ENCODE measurements around the gene SPATA2.
"Not testable (repeated sequence)": the region's sequence is repeated elsewhere in the genome, so short reads cannot be mapped to it uniquely, and the experiment has no call there.

SPATA2 gene

GRCh38 chr20:49882171-49882970 lies 33.0 kb downstream of the SPATA2 start:
- DNase-seq: peak; percentile 43

GRCh38 chr20:49880724-49881445 lies 34.4 kb downstream of the SPATA2 start:
- DNase-seq: peak; percentile 12

DNA sequence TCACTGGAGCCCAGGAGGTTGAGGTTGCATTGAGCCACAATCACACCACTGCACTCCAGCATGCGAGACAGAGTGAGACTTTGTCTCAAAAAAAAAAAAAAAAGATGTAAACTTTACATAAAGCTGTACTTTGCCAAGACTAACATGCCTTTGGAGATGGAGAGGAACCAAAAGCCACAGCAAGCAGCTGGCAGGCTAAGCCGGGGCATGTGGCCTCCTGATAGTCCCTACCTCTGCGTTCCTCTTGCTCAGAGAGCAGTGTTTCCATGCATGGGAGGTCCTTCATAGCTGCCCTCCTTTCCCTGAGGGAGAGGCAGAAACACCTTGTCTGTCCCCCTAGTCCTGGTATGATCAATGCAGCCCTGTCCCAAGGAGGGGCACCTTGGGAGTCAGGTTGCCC lies 35.2 kb downstream of the SPATA2 start:
- DNase-seq: peak; percentile 10

- DNase-seq: peak; percentile 7
Observed at GRCh38 chr20:49878977-49879376, 36.4 kb downstream of the SPATA2 start.

GRCh38 chr20:49877386-49877921 lies 37.9 kb downstream of the SPATA2 start:
- DNase-seq: no peak

- DNase-seq: no peak
Observed at GRCh38 chr20:49874696-49875095, 40.6 kb downstream of the SPATA2 start.

DNA sequence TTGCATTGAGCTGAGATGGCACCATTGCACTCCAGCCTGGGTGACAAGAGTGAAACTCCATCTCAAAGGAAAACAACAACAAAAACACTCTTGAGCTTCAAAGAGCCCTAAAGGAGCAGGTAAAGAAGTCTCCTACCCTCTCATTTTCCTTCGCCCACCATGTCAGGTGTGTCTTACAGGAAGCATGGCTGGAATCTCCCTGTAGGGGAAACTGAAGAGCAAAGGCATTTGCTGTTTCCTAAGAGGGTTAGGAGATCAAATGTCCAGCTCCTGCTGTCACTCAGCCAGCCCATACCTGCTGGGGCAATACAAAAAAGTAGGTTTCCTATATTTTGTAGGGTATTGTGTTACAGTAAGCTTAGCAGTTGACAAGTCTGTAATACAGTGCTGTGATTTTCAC lies 43.3 kb downstream of the SPATA2 start:
- no peak for DNase-seq

DNA sequence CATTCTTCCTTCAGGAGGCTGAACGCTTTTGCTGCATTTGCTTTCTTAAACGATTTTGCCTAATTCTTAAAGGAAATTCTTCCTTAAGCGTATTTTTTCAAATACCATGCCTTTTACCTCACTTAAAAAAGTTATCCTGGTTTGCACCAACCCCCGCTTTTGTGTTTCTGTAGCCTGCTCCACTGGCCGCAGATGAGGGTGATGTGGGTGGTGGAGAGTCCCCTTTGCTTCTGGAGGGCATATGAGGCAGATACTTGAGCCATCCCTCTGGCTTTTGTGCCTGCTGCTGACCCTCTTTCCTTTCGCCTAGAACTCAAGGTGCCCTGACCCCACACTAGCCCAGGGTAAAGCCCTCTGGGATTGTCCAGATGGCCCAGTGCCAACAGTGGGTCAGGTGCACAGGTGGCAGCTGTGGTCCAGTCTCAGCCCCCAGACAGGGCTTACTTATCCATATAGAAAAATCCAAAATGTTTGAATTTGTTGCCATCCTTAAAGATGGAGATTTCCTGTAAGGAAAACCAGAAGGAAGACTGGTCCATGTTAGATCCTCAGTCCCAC lies 43.9 kb downstream of the SPATA2 start:
- no peak for DNase-seq

GRCh38 chr20:49870261-49870660 lies 45.1 kb downstream of the SPATA2 start:
- no peak for DNase-seq

GRCh38 chr20:49868964-49869363 lies 46.4 kb downstream of the SPATA2 start:
- no peak for DNase-seq

DNA sequence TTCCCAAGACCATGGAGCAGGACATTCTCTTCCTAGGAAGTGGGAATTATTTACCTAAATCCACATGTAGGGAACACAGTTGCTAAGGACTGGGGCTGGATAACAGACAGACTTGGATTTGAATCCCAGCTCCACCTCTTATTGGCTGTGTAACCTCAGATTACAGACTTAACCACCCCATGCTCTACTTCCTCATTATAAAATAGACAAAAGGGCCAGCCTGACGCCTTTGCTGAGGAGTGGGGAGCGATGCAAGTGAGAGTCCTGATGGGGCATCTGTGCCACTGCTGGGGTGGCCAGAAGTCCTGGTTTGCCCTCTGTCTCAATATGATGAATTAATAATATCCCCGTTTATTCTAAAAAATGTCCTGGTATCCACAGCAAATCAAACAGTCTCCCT lies 46.8 kb downstream of the SPATA2 start:
- no peak for DNase-seq

DNA sequence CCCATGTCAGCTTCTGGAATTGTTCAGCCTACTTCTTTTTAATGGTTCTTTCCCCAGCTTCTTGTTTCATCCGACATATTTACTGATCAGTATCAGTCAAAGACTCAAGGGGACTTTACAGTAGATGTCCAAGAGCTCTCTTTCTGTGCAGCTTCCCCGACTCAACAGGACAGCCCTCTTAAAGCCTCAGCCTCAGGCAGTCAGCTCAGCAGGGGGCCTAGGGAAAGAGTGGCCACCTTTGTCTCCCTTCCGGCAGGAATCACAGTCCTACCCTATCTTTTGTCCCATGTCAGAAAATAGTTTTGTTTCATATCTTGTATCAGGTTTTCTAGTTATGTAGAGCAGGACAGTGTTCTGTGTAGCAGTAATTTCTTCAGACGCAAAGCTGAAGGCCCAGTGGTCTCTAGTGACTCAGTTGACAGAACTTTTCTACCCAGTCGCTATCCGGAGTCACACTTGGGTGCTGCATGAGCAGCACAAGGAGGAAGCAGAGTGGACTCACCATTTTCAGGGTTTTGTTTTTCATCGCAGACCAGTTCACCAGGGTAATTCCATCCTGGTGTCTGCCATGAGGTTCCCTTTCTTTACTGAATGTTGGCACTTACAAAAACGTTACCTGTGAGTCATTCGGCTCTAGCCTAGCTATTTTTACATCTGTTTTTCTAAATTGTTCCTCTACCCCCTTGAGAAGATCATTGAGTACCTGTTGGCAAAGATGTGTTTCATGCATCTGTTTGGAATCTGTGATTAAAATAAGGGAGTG lies 47.7 kb downstream of the SPATA2 start:
- DNase-seq: no peak

GRCh38 chr20:49866051-49866450 lies 49.3 kb downstream of the SPATA2 start:
- DNase-seq: peak; percentile 13

- DNase-seq: peak; percentile 36
Observed at GRCh38 chr20:49865559-49865958, 49.8 kb downstream of the SPATA2 start.

DNA sequence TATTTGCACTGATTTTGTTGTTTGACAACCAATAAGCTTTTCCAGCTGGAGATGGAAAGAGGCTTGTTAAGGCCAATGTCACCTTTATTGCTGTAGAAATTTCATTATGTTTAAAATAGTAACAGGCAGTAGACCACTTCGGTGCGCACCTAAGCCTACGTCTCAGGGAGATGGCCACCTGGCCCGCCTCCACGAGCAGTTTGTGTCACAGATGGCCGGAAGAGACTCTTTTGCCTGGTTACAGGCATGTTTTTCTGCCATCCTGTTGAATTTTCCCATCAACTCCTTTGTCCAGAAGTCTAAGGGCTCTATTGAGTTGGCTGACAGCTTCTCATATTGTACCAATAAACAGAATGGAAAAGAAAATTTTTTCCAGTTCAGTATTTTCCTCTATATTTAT lies 51.7 kb downstream of the SPATA2 start:
- no peak for DNase-seq

GRCh38 chr20:49862607-49863200 lies 52.6 kb downstream of the SPATA2 start:
- no peak for DNase-seq

GRCh38 chr20:49861232-49861631 lies 54.1 kb downstream of the SPATA2 start:
- not testable (repeated sequence) for DNase-seq

- no peak for DNase-seq
Observed at GRCh38 chr20:49859807-49860206, 55.5 kb downstream of the SPATA2 start.

- no peak for DNase-seq
Observed at GRCh38 chr20:49859011-49859410, 56.3 kb downstream of the SPATA2 start.

- no peak for DNase-seq
Observed at GRCh38 chr20:49858076-49858585, 57.2 kb downstream of the SPATA2 start.

DNA sequence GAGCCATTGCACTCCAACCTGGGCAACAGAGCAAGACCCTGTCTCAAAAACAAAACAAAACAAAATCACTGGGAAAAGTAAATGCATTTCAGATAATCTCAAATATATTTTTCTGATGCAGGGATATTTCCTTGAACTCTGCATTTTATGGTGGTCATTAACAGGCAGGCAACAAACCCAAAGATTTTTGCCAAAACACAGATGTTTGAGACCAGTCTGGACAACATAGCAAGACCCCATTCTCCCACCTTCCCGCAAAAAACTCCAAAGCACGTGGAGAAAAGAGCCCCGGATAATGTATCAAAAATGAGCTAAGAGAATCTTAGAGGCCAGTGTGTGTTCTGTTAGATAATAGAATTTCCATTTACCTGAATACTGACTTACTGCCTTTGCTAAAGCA lies 58.4 kb downstream of the SPATA2 start:
- DNase-seq: no peak

GRCh38 chr20:49854190-49854875 lies 61.0 kb downstream of the SPATA2 start:
- no peak for DNase-seq

Measured in activated CD8-positive, alpha-beta memory T cell treated with anti-CD3 and anti-CD28 coated beads, Interleukin-2, amount 50 U/mL, for 48 hours (primary cell).